ENCODE measurements around the gene FGF14.

DNA sequence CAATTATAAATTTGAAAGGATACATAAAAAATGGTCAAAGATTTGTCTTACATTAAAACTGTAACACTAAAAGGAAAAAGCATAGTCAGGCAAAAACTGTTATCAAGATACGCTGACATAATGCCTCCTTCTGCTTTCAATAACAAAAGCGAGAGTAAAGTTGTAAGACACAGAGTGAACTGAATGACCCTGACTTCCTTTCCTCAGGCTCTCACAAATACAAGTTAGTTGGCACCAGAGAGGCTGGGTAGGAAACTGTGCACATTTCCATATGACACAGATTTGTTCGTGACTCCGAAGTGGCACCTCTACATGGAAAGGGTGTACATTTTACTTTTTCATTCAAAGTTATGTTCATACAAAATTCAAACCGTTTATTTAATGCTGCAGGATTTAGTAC lies 15.4 kb downstream of the FGF14 start:
- TF ChIP-seq, protein P1, sequence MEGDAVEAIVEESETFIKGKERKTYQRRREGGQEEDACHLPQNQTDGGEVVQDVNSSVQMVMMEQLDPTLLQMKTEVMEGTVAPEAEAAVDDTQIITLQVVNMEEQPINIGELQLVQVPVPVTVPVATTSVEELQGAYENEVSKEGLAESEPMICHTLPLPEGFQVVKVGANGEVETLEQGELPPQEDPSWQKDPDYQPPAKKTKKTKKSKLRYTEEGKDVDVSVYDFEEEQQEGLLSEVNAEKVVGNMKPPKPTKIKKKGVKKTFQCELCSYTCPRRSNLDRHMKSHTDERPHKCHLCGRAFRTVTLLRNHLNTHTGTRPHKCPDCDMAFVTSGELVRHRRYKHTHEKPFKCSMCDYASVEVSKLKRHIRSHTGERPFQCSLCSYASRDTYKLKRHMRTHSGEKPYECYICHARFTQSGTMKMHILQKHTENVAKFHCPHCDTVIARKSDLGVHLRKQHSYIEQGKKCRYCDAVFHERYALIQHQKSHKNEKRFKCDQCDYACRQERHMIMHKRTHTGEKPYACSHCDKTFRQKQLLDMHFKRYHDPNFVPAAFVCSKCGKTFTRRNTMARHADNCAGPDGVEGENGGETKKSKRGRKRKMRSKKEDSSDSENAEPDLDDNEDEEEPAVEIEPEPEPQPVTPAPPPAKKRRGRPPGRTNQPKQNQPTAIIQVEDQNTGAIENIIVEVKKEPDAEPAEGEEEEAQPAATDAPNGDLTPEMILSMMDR (conservative IDR thresholded peaks at IDR 0.05; ENCODE audit: low read depth, low read length), result no peak
- no peak for TF ChIP-seq EZH2 (IDR thresholded peaks at IDR 0.05; ENCODE audit: low read length, unreplicated experiment)

Measured in PC-3 (cell line).